Measurements from ENCODE around the gene TMEM52. TPM values are rescaled to one million over a fixed set of nuclear protein-coding genes. Genes with fewer than 3 reads are reported as not detected.
A peak's percentile ranks its signal among the peaks of the same experiment; 100 is the strongest.
"Not testable (repeated sequence)": the region's sequence is repeated elsewhere in the genome, so short reads cannot be mapped to it uniquely, and the experiment has no call there.

TMEM52 gene
- polyA plus RNA-seq, 1 donor = 134 TPM

GRCh38 chr1:1893291-1893985, 25.6 kb downstream of the TMEM52 start:
- no peak for DNase-seq

- no peak for DNase-seq
Measured at GRCh38 chr1:1892763-1893120, 26.3 kb downstream of the TMEM52 start.

- DNase-seq = no peak
Measured at GRCh38 chr1:1892079-1892762, 26.9 kb downstream of the TMEM52 start.

- peak; percentile 53 for DNase-seq
Measured at GRCh38 chr1:1891349-1892078, 27.6 kb downstream of the TMEM52 start.

GRCh38 chr1:1890506-1891348, 28.4 kb downstream of the TMEM52 start, which contains the start of gene GNB1:
Gene GNB1 (minus strand): TSS chr1:1891087. CDS start chr1:1825453, 65,634 bp downstream.
- peak; percentile 98 for DNase-seq

- DNase-seq = no peak
Measured at GRCh38 chr1:1889847-1890505, 29.1 kb downstream of the TMEM52 start.

- no peak for DNase-seq
Measured at GRCh38 chr1:1889090-1889750, 29.9 kb downstream of the TMEM52 start.

- DNase-seq = not testable (repeated sequence)
Measured at GRCh38 chr1:1883890-1884289, 35.2 kb downstream of the TMEM52 start.

- DNase-seq = no peak
Measured at GRCh38 chr1:1883092-1883873, 35.8 kb downstream of the TMEM52 start.

- DNase-seq = no peak
Measured at GRCh38 chr1:1881727-1882126, 37.4 kb downstream of the TMEM52 start.

- no peak for DNase-seq
Measured at GRCh38 chr1:1880617-1881312, 38.3 kb downstream of the TMEM52 start.

GRCh38 chr1:1879942-1880341, 39.1 kb downstream of the TMEM52 start:
- DNase-seq = no peak

GRCh38 chr1:1877865-1878436, 41.1 kb downstream of the TMEM52 start:
- no peak for DNase-seq

GRCh38 chr1:1876335-1876930, 42.6 kb downstream of the TMEM52 start:
- DNase-seq = no peak

- DNase-seq = no peak
Measured at GRCh38 chr1:1875932-1876331, 43.1 kb downstream of the TMEM52 start.

GRCh38 chr1:1874901-1875300, 44.2 kb downstream of the TMEM52 start:
- no peak for DNase-seq

- DNase-seq = no peak
Measured at GRCh38 chr1:1873186-1873585, 45.9 kb downstream of the TMEM52 start.

- no peak for DNase-seq
Measured at GRCh38 chr1:1872329-1872994, 46.6 kb downstream of the TMEM52 start.

- no peak for DNase-seq
Measured at GRCh38 chr1:1869469-1869868, 49.6 kb downstream of the TMEM52 start.
